ENCODE measurements around the gene MCF2L.

GRCh38 chr13:113115363-113116205 lies 146.6 kb downstream of the MCF2L start:
- TF ChIP-seq EZH2 (IDR thresholded peaks at IDR 0.05; ENCODE audit: borderline replicate concordance, low read depth, low read length, poor library complexity, severe bottlenecking) = no peak
- TF ChIP-seq, protein P1, sequence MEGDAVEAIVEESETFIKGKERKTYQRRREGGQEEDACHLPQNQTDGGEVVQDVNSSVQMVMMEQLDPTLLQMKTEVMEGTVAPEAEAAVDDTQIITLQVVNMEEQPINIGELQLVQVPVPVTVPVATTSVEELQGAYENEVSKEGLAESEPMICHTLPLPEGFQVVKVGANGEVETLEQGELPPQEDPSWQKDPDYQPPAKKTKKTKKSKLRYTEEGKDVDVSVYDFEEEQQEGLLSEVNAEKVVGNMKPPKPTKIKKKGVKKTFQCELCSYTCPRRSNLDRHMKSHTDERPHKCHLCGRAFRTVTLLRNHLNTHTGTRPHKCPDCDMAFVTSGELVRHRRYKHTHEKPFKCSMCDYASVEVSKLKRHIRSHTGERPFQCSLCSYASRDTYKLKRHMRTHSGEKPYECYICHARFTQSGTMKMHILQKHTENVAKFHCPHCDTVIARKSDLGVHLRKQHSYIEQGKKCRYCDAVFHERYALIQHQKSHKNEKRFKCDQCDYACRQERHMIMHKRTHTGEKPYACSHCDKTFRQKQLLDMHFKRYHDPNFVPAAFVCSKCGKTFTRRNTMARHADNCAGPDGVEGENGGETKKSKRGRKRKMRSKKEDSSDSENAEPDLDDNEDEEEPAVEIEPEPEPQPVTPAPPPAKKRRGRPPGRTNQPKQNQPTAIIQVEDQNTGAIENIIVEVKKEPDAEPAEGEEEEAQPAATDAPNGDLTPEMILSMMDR (conservative IDR thresholded peaks at IDR 0.05; ENCODE audit: low read depth, low read length) = no peak
